Hepatocyte (in vitro differentiated cells): ENCODE measurements around the gene GDPD5. TPM values are rescaled to one million over a fixed set of nuclear protein-coding genes. Genes with fewer than 3 reads are reported as not detected.
A peak's percentile ranks its signal among the peaks of the same experiment; 100 is the strongest.

Experiments used
- DNase-seq: peaks from one replicate; pipeline ENCODE4 v3.0.0-alpha.2; 2016; ENCODE audit warnings: low spot score
- H2AFZ ChIP-seq: fragments of 200-600 bp; sonication (generic); 2 replicates; pipeline ENCODE4 v1.6.0; 2016; ENCODE audit warnings: antibody characterized with exemption, mild to moderate bottlenecking
- H3K27ac ChIP-seq: fragments of 200-600 bp; sonication (generic); 2 replicates; pipeline ENCODE4 v1.5.1; 2016; ENCODE audit warnings: mild to moderate bottlenecking
- H3K27me3 ChIP-seq: fragments of 200-600 bp; sonication (generic); 2 replicates; pipeline ENCODE4 v1.6.1; 2016
- H3K36me3 ChIP-seq: fragments of 200-600 bp; sonication (generic); replicated peaks from 2 replicates; pipeline ENCODE4 v1.5.1; 2016; ENCODE audit warnings: low read depth; ENCODE audit not compliant: insufficient read depth
- H3K4me1 ChIP-seq: fragments of 200-600 bp; sonication (generic); 2 replicates; pipeline ENCODE4 v1.5.1; 2016; ENCODE audit warnings: mild to moderate bottlenecking, moderate library complexity; ENCODE audit not compliant: insufficient read depth
- H3K4me2 ChIP-seq: fragments of 200-600 bp; sonication (generic); 2 replicates; pipeline ENCODE4 v1.6.0; 2016
- H3K4me3 ChIP-seq: fragments of 200-600 bp; sonication (generic); 2 replicates; pipeline ENCODE4 v1.5.1; 2016; ENCODE audit warnings: mild to moderate bottlenecking
- H3K79me2 ChIP-seq: fragments of 200-600 bp; sonication (generic); 2 replicates; pipeline ENCODE4 v1.6.0; 2017; ENCODE audit warnings: mild to moderate bottlenecking
- H3K9me2 ChIP-seq: fragments of 200-600 bp; sonication (generic); replicated peaks from 2 replicates; pipeline ENCODE4 v1.6.0; 2017; ENCODE audit warnings: mild to moderate bottlenecking; ENCODE audit not compliant: insufficient read depth
- H3K9me3 ChIP-seq: fragments of 200-600 bp; sonication (generic); 2 replicates; pipeline ENCODE4 v1.5.1; 2016; ENCODE audit warnings: low read depth, mild to moderate bottlenecking
- H4K20me1 ChIP-seq: fragments of 200-600 bp; sonication (generic); 2 replicates; pipeline ENCODE4 v1.6.0; 2016; ENCODE audit warnings: mild to moderate bottlenecking; ENCODE audit not compliant: insufficient read depth, poor library complexity, severe bottlenecking
- EZH2 ChIP-seq: fragments of 200-600 bp; sonication (generic); IDR thresholded peaks from 2 replicates; pipeline ENCODE4 v1.6.1; 2016; ENCODE audit warnings: antibody characterized with exemption, mild to moderate bottlenecking, borderline replicate concordance
- EZH2phosphoT487 ChIP-seq: fragments of 200-600 bp; sonication (generic); IDR thresholded peaks from one replicate; pipeline ENCODE4 v1.6.1; 2018; ENCODE audit warnings: antibody characterized with exemption, mild to moderate bottlenecking, low read depth, moderate library complexity; ENCODE audit not compliant: unreplicated experiment, severe bottlenecking
- WGBS: methylation state at CpG from one replicate; pipeline ENCODE4 v1.1.6; 2016; ENCODE audit warnings: low lambda C conversion rate; ENCODE audit errors: missing lambda C conversion rate; 5-methylcytosine and 5-hydroxymethylcytosine counted together
- polyA plus RNA-seq: library from polyadenylated mRNA; unstranded; fragments of >200 nt; fragmentation: Nextera tagmentation; extraction: Ambion mirVana; gene quantifications from 2 replicates; pipeline ENCODE4 v1.2.1, GENCODE V29; 2016
- total RNA-seq: library from RNA; depleted of rRNA; stranded (reverse); fragments of >200 nt; gene quantifications from 2 replicates; pipeline ENCODE4 v1.2.3, GENCODE V29; 2014
- TF ChIP-seq, protein P1 (sequence below): fragments of 200-600 bp; sonication (generic); IDR thresholded peaks from 2 replicates; pipeline ENCODE4 v1.5.1; 2016; ENCODE audit warnings: antibody characterized with exemption, mild to moderate bottlenecking; ENCODE audit not compliant: poor library complexity

Gene GDPD5, protein sequence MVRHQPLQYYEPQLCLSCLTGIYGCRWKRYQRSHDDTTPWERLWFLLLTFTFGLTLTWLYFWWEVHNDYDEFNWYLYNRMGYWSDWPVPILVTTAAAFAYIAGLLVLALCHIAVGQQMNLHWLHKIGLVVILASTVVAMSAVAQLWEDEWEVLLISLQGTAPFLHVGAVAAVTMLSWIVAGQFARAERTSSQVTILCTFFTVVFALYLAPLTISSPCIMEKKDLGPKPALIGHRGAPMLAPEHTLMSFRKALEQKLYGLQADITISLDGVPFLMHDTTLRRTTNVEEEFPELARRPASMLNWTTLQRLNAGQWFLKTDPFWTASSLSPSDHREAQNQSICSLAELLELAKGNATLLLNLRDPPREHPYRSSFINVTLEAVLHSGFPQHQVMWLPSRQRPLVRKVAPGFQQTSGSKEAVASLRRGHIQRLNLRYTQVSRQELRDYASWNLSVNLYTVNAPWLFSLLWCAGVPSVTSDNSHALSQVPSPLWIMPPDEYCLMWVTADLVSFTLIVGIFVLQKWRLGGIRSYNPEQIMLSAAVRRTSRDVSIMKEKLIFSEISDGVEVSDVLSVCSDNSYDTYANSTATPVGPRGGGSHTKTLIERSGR
- 5.2 and 7.3 TPM in 2 replicates for total RNA-seq
- polyA plus RNA-seq: 6.3 and 8.9 TPM in 2 replicates

DNA sequence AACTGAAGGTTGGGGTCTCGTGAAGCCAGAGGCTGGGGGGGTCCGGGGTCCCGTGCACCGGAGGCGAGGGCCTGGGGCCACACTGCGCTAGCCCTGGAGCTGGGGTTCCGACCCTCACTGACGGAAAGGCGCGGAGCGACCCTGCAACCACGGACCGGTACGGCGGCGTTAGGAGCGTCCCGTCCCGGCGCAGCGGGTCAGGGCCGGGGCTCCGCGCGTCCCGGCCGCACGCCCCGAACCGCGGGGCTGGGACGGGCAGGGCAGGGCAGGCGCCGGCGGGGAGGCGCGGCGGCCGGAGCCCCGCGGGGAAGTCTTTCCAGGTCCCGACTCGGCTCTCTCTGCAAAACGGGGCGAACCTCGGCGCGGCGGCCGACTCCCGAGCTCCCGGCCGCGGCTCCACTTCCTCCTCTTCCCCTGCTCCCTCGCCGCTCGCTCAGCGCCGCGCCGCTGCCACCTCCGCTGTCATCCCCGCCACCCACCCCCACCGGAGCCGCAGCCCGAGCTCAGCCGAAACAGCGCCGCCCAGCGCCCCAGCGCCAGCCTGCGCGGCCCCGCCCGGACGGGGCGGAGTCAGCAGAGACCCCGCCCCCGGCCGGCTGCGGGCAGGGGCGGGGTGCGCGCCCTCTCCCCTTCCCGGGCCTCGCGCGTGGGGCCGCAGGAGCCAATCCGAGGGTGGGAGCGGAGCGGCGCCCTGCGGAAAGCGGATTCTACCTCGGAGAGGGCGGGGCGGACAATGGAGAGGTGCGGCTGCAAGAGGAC is at the start of gene GDPD5:
Gene GDPD5 (minus strand): TSS at position 509 of the 759 bp plus-strand sequence. CDS start 48,206 bp downstream, outside the sequence.
- Histone ChIP-seq H3K4me3 (peak within 1 kb of the TSS; percentile 88), H3K9me2 (no peaks in the 10 kb centered on the region), H3K79me2 (no peaks in the 10 kb centered on the region), H3K4me1 (peaks cover 10% of the 10 kb centered on the region), H3K27ac (no peak within 1 kb of the TSS), H4K20me1 (no peaks in the 10 kb centered on the region), H3K27me3 (peaks cover 17% of the 10 kb centered on the region), H2AFZ (peak within 1 kb of the TSS; percentile 91), H3K4me2 (peak within 1 kb of the TSS; percentile 100), H3K9me3 (no peaks in the 10 kb centered on the region), H3K36me3 (no peaks in the 10 kb centered on the region)
- WGBS: 2% methylated on average over 37 of the region's 99 CpGs
- TF ChIP-seq, protein P1, sequence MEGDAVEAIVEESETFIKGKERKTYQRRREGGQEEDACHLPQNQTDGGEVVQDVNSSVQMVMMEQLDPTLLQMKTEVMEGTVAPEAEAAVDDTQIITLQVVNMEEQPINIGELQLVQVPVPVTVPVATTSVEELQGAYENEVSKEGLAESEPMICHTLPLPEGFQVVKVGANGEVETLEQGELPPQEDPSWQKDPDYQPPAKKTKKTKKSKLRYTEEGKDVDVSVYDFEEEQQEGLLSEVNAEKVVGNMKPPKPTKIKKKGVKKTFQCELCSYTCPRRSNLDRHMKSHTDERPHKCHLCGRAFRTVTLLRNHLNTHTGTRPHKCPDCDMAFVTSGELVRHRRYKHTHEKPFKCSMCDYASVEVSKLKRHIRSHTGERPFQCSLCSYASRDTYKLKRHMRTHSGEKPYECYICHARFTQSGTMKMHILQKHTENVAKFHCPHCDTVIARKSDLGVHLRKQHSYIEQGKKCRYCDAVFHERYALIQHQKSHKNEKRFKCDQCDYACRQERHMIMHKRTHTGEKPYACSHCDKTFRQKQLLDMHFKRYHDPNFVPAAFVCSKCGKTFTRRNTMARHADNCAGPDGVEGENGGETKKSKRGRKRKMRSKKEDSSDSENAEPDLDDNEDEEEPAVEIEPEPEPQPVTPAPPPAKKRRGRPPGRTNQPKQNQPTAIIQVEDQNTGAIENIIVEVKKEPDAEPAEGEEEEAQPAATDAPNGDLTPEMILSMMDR: peak; percentile 59
- no peak for TF ChIP-seq EZH2phosphoT487
- DNase-seq: peak; percentile 93

DNA sequence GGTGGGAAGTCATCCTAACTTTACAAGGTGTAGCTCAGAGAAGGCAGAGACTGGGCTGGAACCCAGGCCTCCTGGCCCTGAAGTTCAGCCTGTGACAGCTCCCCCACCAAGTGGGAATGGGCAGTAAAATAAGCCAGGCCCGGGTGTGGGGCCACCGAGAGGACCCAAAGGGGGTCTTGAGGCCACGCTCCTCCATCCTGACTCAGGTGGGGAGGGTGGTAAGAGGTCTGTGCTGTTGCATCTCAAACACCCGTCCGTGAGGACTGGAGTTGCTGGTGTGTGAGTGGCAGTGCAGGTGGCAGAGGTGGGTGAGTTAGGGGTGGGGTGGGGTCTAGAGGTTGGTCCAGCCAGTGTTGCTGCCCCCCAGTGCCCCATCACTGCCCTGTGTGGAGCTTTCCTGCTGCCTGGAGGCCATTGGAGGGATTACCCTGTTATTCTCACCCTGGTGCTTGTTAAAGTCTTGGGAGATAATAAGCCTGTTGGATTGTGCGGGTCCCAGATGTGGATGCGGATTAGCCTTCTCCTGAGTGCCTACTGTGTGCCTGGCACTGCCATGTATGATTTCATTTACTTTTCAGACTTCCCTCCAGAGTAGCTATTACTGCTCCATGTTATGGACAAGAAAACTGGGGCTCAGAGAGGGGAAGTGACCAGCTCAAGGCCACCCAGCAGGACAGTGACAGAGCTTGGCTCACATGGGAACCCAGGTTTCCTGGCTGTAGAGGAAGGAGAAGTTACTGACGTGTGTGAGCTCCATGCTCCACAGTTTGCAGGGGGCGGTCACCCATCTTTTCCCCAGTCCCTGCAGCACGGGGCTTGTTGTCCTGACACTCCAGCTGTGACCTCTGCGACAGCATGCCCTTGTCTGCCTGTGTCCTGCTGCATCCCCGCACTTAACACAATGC is 49.2 kb upstream of the GDPD5 start:
- Histone ChIP-seq H3K27me3 (no peaks in the 10 kb centered on the region), H3K9me2 (no peaks in the 10 kb centered on the region), H4K20me1 (peaks cover 8% of the 10 kb centered on the region), H3K4me2 (no peak overlapping the region), H3K4me1 (no peaks in the 10 kb centered on the region), H3K9me3 (no peaks in the 10 kb centered on the region), H3K27ac (no peak overlapping the region), H2AFZ (no peak overlapping the region), H3K36me3 (no peaks in the 10 kb centered on the region), H3K79me2 (peaks cover 4% of the 10 kb centered on the region), H3K4me3 (no peak overlapping the region)
- WGBS: 73% methylated on average over 12 of the region's 12 CpGs
- no peak for TF ChIP-seq EZH2
- TF ChIP-seq, protein P1: no peak
- no peak for TF ChIP-seq EZH2phosphoT487
- DNase-seq: no peak

DNA sequence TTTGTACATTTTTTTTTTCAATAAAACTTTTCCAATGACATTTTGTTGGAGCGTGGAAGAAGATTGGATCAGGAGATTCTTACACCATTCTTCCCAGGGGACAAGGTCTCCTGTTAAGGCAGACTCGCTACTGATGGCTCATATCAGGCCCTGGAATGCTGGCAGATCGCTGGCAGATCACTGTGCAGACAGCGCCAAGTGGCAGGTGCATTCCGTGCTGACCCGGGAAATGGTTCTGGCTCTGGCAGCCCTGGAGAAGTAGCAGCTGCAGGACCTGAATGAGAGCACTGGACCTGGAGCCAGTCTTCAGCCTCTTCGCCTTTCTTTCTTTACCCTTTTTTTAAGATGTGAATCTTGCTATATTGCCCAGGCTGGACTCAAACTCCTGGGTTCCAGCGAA is 47.0 kb upstream of the GDPD5 start:
- Histone ChIP-seq H4K20me1 (peaks cover 20% of the 10 kb centered on the region), H3K79me2 (peaks cover 20% of the 10 kb centered on the region), H3K27me3 (no peaks in the 10 kb centered on the region), H3K4me2 (no peak overlapping the region), H3K9me3 (no peaks in the 10 kb centered on the region), H3K4me1 (no peaks in the 10 kb centered on the region), H2AFZ (no peak overlapping the region), H3K27ac (no peak overlapping the region), H3K36me3 (no peaks in the 10 kb centered on the region), H3K9me2 (no peaks in the 10 kb centered on the region), H3K4me3 (no peak overlapping the region)
- 90% methylated on average over 8 of the region's 8 CpGs for WGBS
- DNase-seq: no peak
- TF ChIP-seq, protein P1: no peak
- TF ChIP-seq EZH2phosphoT487: no peak
